Mesenteric fat pad (tissue), 1 donor: ENCODE results near the gene IFT25. TPM values are rescaled to one million over a fixed set of nuclear protein-coding genes. Genes with fewer than 3 reads are reported as not detected.
"Not testable (repeated sequence)": the region's sequence is repeated elsewhere in the genome, so short reads cannot be mapped to it uniquely, and the experiment has no call there.

ENCODE experiments used
- DNase-seq: peaks from one replicate; pipeline ENCODE4 v3.0.0-alpha.2; 2020; ENCODE audit warnings: low spot score
- long read RNA-seq: library from polyadenylated mRNA; unstranded; transcript quantifications from one replicate; pipeline ENCODE4 v2.0.0, GENCODE V29; 2020
- total RNA-seq: library from RNA; stranded (reverse); fragmentation: NEBNext Ultra II Directional; extraction: Animal tissue kit (Norgen Biotek cat#: 25700); gene quantifications from one replicate; pipeline ENCODE4 v1.2.1, GENCODE V29; 2021
- donor health status: DM: yes; HTN: yes; CAD: no.

The IFT25 gene
- 17.2 TPM for total RNA-seq
- long read RNA-seq, partial matches to known transcripts = 0 of 9 reads
- long read RNA-seq, other reads (novel, unspliced or antisense) = 3 of 9 reads

- DNase-seq = peak; percentile 99
Observed at GRCh38 chr1:53945433-53946251, at the start of gene IFT25. Gene IFT25, minus strand, starts transcription at chr1:53945699. Its CDS starts 5,617 bp downstream, at chr1:53940082.

GRCh38 chr1:53994516-53994915 is 49.0 kb upstream of the IFT25 start:
- DNase-seq = not testable (repeated sequence)

- DNase-seq = no peak
Observed at GRCh38 chr1:53992085-53992874, 46.8 kb upstream of the IFT25 start.

GRCh38 chr1:53987880-53988279 is 42.4 kb upstream of the IFT25 start:
- no peak for DNase-seq

- DNase-seq = no peak
Observed at GRCh38 chr1:53986458-53986857, 41.0 kb upstream of the IFT25 start.

GRCh38 chr1:53984726-53985125 is 39.2 kb upstream of the IFT25 start:
- DNase-seq = no peak

GRCh38 chr1:53982763-53983104 is 37.2 kb upstream of the IFT25 start:
- no peak for DNase-seq

- no peak for DNase-seq
Observed at GRCh38 chr1:53982034-53982762, 36.7 kb upstream of the IFT25 start.

- DNase-seq = no peak
Observed at GRCh38 chr1:53981220-53981619, 35.7 kb upstream of the IFT25 start.

- no peak for DNase-seq
Observed at GRCh38 chr1:53979712-53980450, 34.4 kb upstream of the IFT25 start.

- DNase-seq = no peak
Observed at GRCh38 chr1:53975861-53976260, 30.4 kb upstream of the IFT25 start.

- DNase-seq = no peak
Observed at GRCh38 chr1:53971718-53972117, 26.2 kb upstream of the IFT25 start.

- not testable (repeated sequence) for DNase-seq
Observed at GRCh38 chr1:53969323-53969722, 23.8 kb upstream of the IFT25 start.

- DNase-seq = no peak
Observed at GRCh38 chr1:53968125-53968513, 22.6 kb upstream of the IFT25 start.

GRCh38 chr1:53967409-53968124 is 22.1 kb upstream of the IFT25 start:
- DNase-seq = no peak

GRCh38 chr1:53966794-53967193 is 21.3 kb upstream of the IFT25 start:
- DNase-seq = no peak

- no peak for DNase-seq
Observed at GRCh38 chr1:53964109-53964508, 18.6 kb upstream of the IFT25 start.

- DNase-seq = no peak
Observed at GRCh38 chr1:53963460-53963859, 18.0 kb upstream of the IFT25 start.

GRCh38 chr1:53962395-53962794 is 16.9 kb upstream of the IFT25 start:
- DNase-seq = no peak

GRCh38 chr1:53959664-53960250 is 14.3 kb upstream of the IFT25 start:
- no peak for DNase-seq
